ENCODE data around the gene BTBD9.

BTBD9 gene

DNA sequence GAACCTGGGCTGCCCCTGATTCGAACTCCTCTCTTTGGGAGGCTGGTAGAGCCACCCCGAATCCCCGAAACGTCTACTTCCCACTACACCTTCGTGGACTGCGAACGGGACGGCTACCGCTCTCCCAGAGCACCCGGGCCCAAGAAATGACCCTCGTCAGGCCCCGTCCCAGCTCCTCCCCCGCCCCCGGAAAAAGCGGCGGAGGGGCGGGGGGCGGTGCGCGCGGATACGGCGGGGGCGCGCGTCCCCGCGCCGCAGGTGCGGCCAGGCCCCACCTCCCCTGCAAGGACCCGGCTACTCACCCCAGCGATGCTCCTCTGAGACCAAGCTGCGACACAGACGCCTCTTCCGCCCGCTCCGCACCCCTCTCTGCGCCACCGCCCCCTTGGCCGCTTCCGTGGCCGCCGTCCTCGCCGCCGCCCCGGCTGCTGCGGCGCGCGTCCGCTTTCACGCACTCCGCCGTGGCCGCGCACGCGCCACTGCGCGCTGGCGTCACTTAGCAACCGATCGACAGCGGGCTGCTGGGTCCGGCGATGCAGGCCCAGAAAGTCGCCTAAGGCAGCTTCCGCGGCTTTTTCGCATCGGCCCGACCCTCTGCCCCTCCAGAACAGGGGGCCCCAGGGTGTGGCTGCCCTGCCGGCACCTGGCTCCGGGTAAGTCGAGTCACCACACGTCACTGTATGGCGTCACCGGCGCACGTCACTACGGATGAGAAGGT is at the start of gene BTBD9:
TSS of gene BTBD9 (minus strand) at position 432 of the 718 bp plus-strand sequence.
- Histone ChIP-seq H3K36me3 (ENCODE audit: insufficient read depth, insufficient read length, low read length) (no peaks in the 10 kb centered on the region), H3K4me3 (ENCODE audit: insufficient read length, low read depth) (peak within 1 kb of the TSS; percentile 68), H3K4me1 (ENCODE audit: insufficient read depth, insufficient read length) (no peaks in the 10 kb centered on the region), H3K9me3 (ENCODE audit: insufficient read depth, low read length) (no peaks in the 10 kb centered on the region), H3K27me3 (ENCODE audit: insufficient read depth, insufficient read length) (peaks cover 11% of the 10 kb centered on the region), H3K9ac (ENCODE audit: insufficient read length, low read depth) (peak within 1 kb of the TSS; percentile 87)
- TF ChIP-seq YY1 (IDR thresholded peaks at IDR 0.05; ENCODE audit: insufficient read depth, insufficient read length) (no peak), ZNF274 (IDR thresholded peaks at IDR 0.05; ENCODE audit: low read depth, low read length) (no peak), SUZ12 (IDR thresholded peaks at IDR 0.05; ENCODE audit: extremely low read depth, insufficient read depth, insufficient read length) (no peak)
- peak; percentile 50 for DNase-seq (ENCODE audit: low read depth, low spot score)

DNA sequence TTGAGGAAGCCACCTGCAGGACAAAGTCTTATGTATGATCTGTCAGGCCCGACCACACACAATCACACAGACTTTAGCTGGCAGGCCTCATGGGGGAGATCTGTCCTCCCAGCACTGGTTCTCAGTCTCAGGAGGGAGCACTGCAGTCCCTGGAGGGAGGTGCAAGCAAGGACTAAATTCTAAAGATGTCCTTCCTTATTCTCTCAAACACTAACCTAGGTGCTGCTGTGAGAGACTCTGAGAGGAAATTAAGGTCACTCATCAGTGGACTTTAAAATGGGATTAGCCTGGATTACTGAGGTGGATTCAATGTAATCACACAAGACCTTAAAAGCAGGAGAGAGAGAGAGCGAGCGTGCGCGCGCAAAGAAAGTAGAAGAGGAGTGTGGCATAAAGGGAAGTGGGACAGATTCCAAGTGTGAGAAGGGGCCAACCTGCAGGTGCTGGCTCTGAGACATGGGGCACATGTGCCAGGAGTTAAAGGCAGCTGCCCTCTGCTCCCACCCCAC is 48.9 kb upstream of the BTBD9 start:
- Histone ChIP-seq H3K4me1 (ENCODE audit: insufficient read depth, insufficient read length) (no peaks in the 10 kb centered on the region), H3K36me3 (ENCODE audit: insufficient read depth, insufficient read length, low read length) (peaks cover 35% of the 10 kb centered on the region), H3K27me3 (ENCODE audit: insufficient read depth, insufficient read length) (no peaks in the 10 kb centered on the region), H3K4me3 (ENCODE audit: insufficient read length, low read depth) (no peak overlapping the region), H3K9me3 (ENCODE audit: insufficient read depth, low read length) (no peaks in the 10 kb centered on the region), H3K9ac (ENCODE audit: insufficient read length, low read depth) (no peak overlapping the region)
- DNase-seq (ENCODE audit: low read depth, low spot score), result no peak
- TF ChIP-seq SUZ12 (IDR thresholded peaks at IDR 0.05; ENCODE audit: extremely low read depth, insufficient read depth, insufficient read length) (no peak), ZNF274 (IDR thresholded peaks at IDR 0.05; ENCODE audit: low read depth, low read length) (no peak), YY1 (IDR thresholded peaks at IDR 0.05; ENCODE audit: insufficient read depth, insufficient read length) (no peak)

DNA sequence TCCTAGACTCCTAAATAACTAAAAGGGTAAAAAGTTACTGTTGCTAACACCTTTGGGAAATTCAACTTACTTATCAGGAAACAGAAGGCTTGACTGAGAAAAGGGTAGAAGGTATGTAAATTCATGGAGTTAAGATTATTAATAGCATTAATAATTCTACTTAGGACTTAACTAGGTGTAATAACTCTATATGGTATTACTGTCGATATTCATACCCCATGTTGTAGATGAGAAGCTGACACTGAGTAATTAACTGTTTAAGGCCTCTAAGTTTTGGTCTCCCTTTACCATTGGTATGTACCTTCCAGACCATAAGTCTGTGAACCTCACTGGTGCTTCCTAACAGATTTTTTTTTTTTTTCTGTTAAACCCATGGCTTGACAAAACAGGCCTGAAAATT is 47.8 kb upstream of the BTBD9 start:
- peaks cover 41% of the 10 kb centered on the region for H3K36me3 ChIP-seq (ENCODE audit: insufficient read depth, insufficient read length, low read length)
- no peaks in the 10 kb centered on the region for H3K9me3 ChIP-seq (ENCODE audit: insufficient read depth, low read length)
- H3K4me1 ChIP-seq (ENCODE audit: insufficient read depth, insufficient read length), result no peaks in the 10 kb centered on the region
- TF ChIP-seq SUZ12 (IDR thresholded peaks at IDR 0.05; ENCODE audit: extremely low read depth, insufficient read depth, insufficient read length) (no peak), ZNF274 (IDR thresholded peaks at IDR 0.05; ENCODE audit: low read depth, low read length) (no peak), YY1 (IDR thresholded peaks at IDR 0.05; ENCODE audit: insufficient read depth, insufficient read length) (no peak)
- H3K4me3 ChIP-seq (ENCODE audit: insufficient read length, low read depth), result no peak overlapping the region
- H3K27me3 ChIP-seq (ENCODE audit: insufficient read depth, insufficient read length), result no peaks in the 10 kb centered on the region
- no peak for DNase-seq (ENCODE audit: low read depth, low spot score)
- no peak overlapping the region for H3K9ac ChIP-seq (ENCODE audit: insufficient read length, low read depth)

DNA sequence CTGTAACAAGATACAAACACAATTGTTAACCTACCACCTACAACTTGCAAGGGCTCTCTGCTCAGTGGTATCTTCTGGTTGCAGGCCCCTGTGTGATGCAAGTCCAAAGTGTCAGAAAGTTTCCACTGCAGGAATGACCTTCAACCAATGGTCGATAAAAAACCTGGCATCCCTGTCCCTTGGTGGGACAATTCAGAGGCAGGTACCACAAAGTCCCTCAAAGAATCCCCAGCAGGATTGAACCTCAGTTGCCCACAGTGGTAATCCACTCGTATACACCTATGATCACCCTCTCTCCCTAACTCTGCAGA is 47.3 kb upstream of the BTBD9 start:
- DNase-seq (ENCODE audit: low read depth, low spot score), result no peak
- H3K4me3 ChIP-seq (ENCODE audit: insufficient read length, low read depth), result no peak overlapping the region
- H3K4me1 ChIP-seq (ENCODE audit: insufficient read depth, insufficient read length), result no peaks in the 10 kb centered on the region
- peaks cover 46% of the 10 kb centered on the region for H3K36me3 ChIP-seq (ENCODE audit: insufficient read depth, insufficient read length, low read length)
- no peak for TF ChIP-seq SUZ12 (IDR thresholded peaks at IDR 0.05; ENCODE audit: extremely low read depth, insufficient read depth, insufficient read length)
- no peak overlapping the region for H3K9ac ChIP-seq (ENCODE audit: insufficient read length, low read depth)
- H3K27me3 ChIP-seq (ENCODE audit: insufficient read depth, insufficient read length), result no peaks in the 10 kb centered on the region
- H3K9me3 ChIP-seq (ENCODE audit: insufficient read depth, low read length), result no peaks in the 10 kb centered on the region

DNA sequence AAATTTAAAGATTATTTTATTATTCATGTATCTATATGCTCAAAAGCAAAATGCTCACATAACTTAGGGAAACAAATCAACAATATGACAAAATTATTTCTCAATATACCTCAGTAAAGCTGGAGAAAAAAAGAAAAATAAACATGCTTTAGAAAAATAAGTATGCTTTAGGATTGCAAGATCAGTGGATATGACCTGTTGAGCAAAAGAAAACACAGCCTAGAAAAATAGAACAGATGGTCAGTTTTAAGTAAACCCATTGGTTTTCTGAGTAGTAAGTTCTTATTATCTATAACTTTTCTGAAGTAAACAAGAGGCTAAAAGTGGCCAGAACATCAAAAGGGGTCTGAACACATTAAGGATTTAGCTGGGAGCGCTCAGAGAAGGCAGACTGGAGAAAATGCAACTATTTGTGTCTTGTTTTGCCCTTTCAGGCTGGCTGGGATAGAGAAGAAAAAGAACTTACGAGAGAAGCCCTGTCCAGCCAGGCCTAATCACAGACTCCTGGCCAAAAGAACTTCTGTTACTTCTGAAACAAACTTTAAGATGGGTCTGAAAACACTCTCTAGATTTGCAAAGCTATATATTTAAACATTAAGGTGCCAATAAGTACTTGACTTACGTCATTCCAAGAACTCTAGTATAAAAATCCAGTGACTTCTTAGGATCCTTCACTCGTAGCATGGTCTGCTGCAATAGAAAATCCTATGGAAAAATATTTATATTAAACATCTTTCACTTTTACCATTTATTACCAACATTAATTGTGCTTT is 46.7 kb upstream of the BTBD9 start:
- Histone ChIP-seq H3K4me3 (ENCODE audit: insufficient read length, low read depth) (no peak overlapping the region), H3K36me3 (ENCODE audit: insufficient read depth, insufficient read length, low read length) (peaks cover 52% of the 10 kb centered on the region), H3K4me1 (ENCODE audit: insufficient read depth, insufficient read length) (no peaks in the 10 kb centered on the region), H3K9ac (ENCODE audit: insufficient read length, low read depth) (no peak overlapping the region), H3K27me3 (ENCODE audit: insufficient read depth, insufficient read length) (no peaks in the 10 kb centered on the region), H3K9me3 (ENCODE audit: insufficient read depth, low read length) (no peaks in the 10 kb centered on the region)
- DNase-seq (ENCODE audit: low read depth, low spot score), result no peak
- TF ChIP-seq YY1 (IDR thresholded peaks at IDR 0.05; ENCODE audit: insufficient read depth, insufficient read length) (no peak), ZNF274 (IDR thresholded peaks at IDR 0.05; ENCODE audit: low read depth, low read length) (no peak), SUZ12 (IDR thresholded peaks at IDR 0.05; ENCODE audit: extremely low read depth, insufficient read depth, insufficient read length) (no peak)

DNA sequence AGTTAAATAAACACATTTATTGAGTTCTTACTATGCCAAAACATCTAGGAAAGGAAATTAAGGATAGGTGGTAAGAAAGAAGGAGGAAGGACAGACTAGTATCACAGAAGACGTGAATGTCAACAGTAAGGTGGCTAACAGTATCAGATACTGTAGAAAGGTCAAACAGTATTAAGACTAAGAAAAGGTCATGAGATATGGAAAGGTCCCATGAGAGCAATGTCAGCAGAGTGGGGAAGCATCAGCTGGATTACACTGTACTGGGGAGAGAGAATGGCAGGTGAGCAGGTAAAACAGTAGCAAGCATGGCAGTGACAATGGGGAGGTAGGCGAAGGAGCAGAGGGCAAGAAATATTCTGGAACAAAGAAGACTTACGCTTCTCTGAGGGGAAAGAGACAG is 45.2 kb upstream of the BTBD9 start:
- H3K36me3 ChIP-seq (ENCODE audit: insufficient read depth, insufficient read length, low read length), result peaks cover 55% of the 10 kb centered on the region
- TF ChIP-seq YY1 (IDR thresholded peaks at IDR 0.05; ENCODE audit: insufficient read depth, insufficient read length) (no peak), SUZ12 (IDR thresholded peaks at IDR 0.05; ENCODE audit: extremely low read depth, insufficient read depth, insufficient read length) (no peak), ZNF274 (IDR thresholded peaks at IDR 0.05; ENCODE audit: low read depth, low read length) (no peak)
- no peak overlapping the region for H3K4me3 ChIP-seq (ENCODE audit: insufficient read length, low read depth)
- no peaks in the 10 kb centered on the region for H3K9me3 ChIP-seq (ENCODE audit: insufficient read depth, low read length)
- no peak for DNase-seq (ENCODE audit: low read depth, low spot score)
- H3K4me1 ChIP-seq (ENCODE audit: insufficient read depth, insufficient read length), result no peaks in the 10 kb centered on the region
- H3K27me3 ChIP-seq (ENCODE audit: insufficient read depth, insufficient read length), result no peaks in the 10 kb centered on the region
- no peak overlapping the region for H3K9ac ChIP-seq (ENCODE audit: insufficient read length, low read depth)

DNA sequence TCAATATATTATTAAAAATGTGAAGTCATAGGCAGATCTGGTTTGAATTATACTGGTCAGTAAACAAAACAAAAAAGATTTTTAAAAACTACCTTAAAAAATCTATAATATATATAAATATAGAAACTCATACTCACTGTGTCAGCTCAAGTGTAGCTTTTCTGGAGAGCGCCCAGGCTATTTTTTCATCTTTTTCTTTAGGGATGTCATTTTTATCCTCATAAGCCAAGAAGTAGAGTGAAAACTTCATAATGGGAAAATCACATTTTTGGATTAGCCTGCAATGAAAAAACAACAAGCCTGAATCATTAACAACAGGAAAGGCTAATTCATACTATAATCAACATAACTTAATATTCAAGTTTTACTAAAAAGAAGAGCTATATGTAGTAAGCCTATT is 44.5 kb upstream of the BTBD9 start:
- Histone ChIP-seq H3K36me3 (ENCODE audit: insufficient read depth, insufficient read length, low read length) (peaks cover 56% of the 10 kb centered on the region), H3K9me3 (ENCODE audit: insufficient read depth, low read length) (no peaks in the 10 kb centered on the region), H3K9ac (ENCODE audit: insufficient read length, low read depth) (no peak overlapping the region), H3K27me3 (ENCODE audit: insufficient read depth, insufficient read length) (no peaks in the 10 kb centered on the region), H3K4me1 (ENCODE audit: insufficient read depth, insufficient read length) (no peaks in the 10 kb centered on the region), H3K4me3 (ENCODE audit: insufficient read length, low read depth) (no peak overlapping the region)
- TF ChIP-seq ZNF274 (IDR thresholded peaks at IDR 0.05; ENCODE audit: low read depth, low read length) (no peak), YY1 (IDR thresholded peaks at IDR 0.05; ENCODE audit: insufficient read depth, insufficient read length) (no peak), SUZ12 (IDR thresholded peaks at IDR 0.05; ENCODE audit: extremely low read depth, insufficient read depth, insufficient read length) (no peak)
- DNase-seq (ENCODE audit: low read depth, low spot score), result no peak

Data from NT2/D1 (cell line).